Measurements from ENCODE around the gene TMEM272.
A peak's percentile ranks its signal among the peaks of the same experiment; 100 is the strongest.

Gene TMEM272

DNA sequence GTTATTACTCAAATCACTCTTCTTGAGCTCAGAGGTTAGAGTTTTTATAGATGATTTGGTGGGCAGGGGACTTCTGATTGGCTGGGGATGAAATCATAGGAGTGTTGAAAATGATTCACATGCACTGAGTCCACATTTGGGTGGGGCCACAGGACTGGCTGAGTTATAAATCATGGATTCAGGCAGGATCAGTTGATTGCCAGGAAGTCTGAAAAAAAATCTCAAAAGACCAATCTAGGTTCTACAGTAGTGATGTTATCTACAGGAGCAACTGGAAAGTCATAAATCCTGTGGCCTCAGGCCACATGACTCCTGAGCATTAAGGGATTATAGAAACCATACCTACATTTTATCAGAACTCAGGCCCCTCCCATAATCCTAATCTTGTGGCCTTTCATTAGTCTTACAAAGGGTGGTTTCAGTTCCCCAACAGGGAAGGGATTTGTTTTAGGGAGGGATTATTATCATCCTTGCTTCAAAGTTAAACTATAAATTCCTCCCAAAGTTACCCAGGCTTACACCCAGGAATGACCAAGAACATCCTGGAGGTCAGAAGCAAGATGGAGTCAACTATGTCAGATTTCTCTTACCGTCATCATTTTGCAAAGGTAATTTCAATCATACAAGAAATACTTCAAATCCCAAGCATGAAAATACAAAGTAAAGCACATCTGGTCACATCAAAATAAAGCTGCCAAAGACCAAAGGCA is 11.2 kb upstream of the TMEM272 start:
- DNase-seq (ENCODE audit: low read depth in 2 of 3, low spot score in 1 of 3) = no peak

DNA sequence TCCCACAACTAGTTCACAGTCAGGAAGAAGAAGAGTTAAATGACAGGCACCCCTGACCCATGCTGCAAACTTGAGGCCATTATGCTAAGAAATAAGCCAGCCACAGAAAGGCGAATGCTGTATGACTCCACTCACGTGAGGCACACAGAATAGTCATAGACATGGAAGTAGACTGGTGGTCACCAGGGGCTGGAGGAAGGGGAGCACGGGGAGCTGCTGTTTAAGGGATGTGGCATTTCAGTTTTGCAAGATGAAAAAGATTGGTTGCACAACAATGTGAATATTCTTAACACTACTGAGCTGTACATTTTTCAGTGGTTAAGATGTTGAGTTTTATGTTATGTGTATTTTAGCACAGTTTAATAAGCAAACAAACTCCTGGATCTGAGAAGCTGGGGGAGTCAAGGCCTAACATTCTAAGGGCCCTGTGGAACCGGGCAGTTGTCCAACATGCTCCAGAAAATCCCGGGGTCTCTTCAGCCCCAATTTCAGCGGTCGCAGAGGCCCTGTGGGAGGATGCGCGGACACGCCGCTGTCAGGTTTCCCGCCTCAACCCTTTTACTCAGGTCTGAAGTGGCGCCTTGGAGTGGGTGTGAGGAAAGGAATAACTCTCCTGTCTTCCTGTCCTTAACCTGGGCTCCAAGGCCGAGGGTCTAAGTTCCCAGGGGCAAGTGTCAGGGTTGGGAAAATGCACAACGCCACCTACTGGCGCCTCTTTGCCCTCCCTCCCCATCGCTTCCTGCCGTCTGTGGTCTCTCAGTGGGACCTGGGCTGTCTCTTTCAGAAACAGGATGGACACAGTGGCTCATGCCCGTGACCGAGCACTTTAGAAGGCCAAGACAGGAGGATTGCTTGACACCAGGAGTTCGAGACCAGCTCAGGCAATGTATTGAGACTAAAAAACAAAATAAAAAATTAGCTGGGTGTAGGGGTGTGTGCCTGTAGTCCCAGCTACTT is 4.4 kb upstream of the TMEM272 start:
- DNase-seq (ENCODE audit: low read depth in 2 of 3, low spot score in 1 of 3) = peak in 1 of 3 donors; percentile 32

DNA sequence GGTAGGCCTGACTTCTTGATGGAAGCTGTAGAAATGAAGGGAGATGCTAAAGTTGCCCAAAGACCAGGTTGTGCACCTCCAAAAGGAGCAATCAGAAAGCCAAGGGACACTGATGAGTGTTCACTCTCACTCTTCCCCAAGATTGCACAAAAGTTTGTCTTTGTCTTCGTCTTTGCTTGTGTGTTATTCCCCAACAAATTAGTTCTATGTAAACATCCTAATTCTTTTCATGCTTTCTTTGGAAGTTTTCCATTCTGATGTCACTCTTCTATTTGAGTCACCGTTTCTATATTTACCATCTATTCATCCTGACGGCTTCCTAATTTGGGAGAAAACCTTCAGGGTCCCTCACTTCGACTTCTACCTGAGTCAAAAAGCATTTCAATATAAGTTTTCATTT is 3.7 kb upstream of the TMEM272 start:
- DNase-seq (ENCODE audit: low read depth in 2 of 3, low spot score in 1 of 3) = no peak

DNA sequence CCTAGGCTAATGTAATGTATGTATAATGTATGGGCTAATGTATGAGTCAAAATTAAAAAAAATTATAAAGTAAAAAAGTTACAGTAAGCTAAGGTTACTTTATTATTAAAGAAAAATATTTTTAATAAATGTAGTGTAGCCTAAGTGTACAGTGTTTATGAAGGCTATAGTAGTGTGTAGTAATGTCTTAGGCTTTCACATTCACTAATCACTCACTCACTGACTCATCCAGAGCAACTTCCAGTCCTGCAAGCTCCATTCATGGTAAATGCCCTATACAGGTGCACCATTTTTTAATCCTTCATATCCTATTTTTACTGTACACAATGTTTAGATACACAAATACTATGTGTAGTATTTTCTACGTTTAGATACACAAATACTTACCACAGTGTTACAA is 1.8 kb upstream of the TMEM272 start:
- DNase-seq (ENCODE audit: low read depth in 2 of 3, low spot score in 1 of 3) = no peak

DNA sequence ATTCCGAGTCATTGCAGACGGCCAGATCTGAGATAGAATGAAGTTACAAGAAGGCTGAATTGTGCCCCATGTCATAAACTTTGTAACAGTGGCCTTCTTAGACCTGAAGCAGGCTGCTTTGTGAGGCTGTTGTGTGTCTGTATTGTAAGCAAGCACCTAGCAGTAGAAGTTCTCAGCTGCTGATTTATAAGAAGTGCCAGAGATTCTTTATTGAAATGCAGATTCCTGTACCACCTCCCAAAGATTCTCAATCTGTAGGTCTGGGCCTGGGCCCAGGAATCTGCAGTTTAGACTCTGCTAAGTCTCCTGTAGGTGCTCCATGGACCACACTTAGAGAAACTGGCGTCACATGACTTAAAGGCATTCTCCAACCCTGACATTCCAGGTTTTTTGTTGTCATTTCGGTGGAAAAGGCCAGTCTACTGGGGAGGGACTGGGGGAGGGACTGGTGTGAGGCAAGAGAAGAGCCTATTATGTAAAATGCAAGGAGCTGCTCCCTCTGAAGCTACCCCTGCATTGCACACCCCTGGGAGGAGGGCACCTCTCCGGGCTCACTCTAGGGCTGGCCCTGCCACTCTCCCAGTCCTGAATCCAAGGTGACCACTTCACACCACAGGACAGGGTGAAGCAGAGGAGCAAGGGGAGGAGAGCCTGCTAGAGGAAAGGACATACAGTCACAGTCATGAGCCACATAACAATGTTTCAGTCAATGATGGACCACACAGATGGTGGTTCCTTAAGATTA is 769 bp upstream of the TMEM272 start:
- no peak for DNase-seq (ENCODE audit: low read depth in 2 of 3, low spot score in 1 of 3)

DNA sequence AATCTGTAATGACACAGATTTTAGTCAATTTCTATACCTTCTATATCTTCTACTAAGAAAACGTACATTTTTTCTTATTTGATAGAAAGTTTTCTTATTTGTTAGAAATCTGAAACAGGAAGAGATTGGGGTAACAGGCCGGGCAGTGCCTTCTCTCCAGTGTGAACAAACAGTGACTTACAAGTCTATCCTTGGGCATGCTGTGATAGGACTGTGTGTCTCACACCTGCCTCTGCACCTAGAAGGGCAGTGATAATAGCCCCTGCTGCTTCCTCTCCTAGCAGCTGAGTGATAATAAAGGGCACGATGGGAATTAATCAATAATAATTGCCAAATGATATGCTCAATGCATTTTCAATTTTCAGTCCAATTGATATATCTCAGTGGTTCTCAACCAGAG is 1.4 kb downstream of the TMEM272 start:
- DNase-seq (ENCODE audit: low read depth in 2 of 3, low spot score in 1 of 3) = no peak

DNA sequence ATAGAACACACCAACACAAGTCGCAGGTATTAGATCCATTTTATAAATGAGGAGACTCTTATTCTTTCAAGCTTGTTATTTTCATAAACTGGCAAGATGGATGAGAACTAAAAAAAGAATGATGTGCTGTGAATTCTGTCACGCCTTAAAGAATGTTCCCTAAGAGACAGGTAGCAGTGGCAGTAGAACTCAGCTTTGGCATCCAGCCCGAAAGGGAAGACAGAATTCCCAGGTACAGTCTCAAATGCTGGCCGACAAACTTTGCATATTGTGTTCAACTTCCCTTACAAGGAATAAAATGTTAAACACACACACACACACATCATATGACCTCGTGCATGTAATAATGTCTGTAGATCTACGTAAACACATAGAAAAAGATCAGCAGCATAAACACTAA is 3.2 kb downstream of the TMEM272 start:
- DNase-seq (ENCODE audit: low read depth in 2 of 3, low spot score in 1 of 3) = no peak

DNA sequence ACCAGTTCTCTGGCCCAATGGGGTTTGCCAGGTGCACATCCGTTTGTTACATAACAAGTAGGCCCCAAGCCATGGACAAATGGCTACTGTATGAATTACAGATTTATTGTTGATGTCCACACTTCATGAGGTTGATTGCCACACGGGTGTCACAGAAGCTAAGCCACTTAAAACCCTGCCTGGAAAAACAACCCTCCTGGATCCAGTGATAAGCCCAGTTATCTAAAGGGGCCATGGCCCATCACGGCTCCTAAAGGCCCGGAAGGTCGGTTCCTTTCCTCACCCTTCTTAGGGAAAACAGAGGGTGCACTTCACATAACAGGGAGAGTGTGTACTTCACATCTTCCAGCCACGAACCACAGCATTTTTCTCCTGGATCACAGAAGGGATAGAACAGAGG is 4.1 kb downstream of the TMEM272 start:
- DNase-seq (ENCODE audit: low read depth in 2 of 3, low spot score in 1 of 3) = no peak

DNA sequence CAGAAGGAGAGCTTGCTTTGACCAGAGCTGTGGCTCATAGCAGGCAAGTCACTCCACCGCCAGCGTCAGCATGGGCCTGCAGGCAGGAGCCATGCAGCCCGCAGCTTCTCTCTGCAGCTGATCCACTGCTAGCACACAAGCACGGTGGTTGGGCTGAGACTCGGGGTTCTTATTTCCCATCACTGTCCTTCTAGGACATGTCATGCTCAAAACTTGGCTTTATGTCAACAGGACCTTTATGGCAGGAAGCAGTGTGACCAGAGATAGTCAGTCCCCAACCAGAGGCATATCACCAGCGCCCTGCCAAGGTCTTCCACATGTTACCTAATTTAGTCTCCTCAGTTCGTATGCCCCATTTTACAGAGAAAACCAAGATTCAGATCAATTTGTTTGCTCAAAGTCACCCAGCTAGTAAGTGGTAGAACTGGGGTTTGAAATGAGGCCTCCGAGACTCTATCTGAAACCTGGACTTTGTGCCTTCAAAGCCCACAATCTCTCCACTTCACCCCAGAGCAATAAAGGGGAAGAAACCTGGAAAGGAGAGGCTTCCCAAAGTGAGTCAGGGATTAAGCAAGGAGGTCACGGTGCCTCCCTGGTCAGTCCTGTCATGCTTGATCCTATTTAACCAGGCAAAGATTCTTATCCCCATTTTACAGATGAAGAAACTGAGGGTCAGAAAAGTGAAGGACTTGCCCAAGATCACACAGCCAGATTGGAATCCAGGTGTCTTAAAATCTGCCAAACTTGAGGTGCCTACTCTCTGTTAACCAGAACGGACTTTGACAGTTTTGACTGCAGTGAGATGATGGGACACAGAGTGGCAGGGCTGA is 5.1 kb downstream of the TMEM272 start:
- no peak for DNase-seq (ENCODE audit: low read depth in 2 of 3, low spot score in 1 of 3)

DNA sequence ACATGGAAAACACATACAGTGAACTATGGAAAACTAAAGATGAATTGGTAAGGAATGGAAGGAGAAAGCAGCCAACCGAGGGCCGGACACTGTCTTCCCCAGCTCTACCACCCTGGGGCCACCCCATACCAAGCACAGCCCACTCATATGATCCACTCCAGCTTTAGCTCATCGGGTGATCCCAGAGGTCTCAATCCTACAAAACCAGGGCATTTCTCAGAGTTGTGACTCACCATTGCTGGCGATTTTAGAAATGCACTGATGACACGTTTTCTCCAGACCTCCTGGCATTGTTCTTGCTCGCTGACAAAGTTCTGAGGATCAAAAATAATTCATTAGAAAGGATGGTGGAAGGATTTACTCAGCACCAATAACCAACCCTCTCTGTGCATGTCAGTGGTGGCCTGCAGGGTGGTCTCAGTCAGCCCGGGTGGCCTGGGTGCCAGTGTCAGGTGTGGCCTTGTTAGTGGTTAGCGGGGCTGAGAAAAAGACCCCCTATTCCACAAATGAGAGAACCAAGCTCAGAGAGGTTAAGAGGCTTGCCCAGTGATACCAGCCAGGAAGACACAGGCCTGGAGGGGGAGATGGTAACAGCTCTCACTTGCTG is 6.6 kb downstream of the TMEM272 start:
- no peak for DNase-seq (ENCODE audit: low read depth in 2 of 3, low spot score in 1 of 3)

DNA sequence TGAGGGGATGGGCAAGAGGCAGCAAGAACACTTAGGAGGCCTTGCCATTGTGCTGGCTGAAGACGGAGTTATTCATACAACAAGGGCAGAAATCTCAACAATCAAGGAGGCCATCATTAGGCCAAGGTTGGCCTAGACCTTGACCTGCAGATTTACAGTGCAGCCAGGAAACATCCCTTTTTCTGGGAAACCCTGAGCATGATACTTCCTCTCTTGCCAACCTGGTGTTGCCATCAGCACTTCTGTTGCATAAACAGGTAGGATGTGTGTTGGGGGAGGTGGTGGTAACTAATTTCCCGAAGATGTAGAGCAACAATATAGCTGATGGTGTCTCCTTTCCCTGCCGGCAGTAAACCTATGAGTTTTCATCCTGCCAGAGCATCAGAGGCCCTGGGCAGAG is 8.0 kb downstream of the TMEM272 start:
- DNase-seq (ENCODE audit: low read depth in 2 of 3, low spot score in 1 of 3) = no peak

DNA sequence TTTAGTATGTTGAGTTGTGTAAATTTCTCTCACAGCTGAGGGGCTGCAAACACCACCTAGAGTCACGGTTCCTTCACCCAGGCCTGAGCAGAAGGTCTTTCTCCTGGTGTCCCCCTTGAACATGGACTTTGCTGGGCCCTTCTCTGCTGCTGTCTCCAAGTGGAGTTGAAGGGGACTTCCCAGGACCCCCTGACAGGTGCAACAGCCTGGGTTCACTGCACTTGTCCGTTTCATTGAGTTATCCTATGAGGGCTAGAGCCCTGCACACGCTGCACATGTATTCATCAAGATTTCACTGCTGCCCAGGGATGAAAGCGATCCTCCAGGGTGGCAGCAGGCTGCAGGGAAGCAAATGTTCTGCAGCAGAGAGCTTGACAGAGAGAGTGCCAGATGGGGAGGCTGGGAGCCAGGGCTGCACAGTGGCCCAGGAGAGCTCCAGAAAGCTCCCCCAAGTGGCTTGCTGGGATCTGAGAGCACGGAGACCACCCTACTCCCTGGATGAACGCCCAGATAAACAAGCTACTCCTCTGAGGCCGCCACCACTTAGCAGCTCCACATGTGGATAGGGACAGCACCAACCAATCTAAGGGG is 10.3 kb downstream of the TMEM272 start:
- DNase-seq (ENCODE audit: low read depth in 2 of 3, low spot score in 1 of 3) = no peak

DNA sequence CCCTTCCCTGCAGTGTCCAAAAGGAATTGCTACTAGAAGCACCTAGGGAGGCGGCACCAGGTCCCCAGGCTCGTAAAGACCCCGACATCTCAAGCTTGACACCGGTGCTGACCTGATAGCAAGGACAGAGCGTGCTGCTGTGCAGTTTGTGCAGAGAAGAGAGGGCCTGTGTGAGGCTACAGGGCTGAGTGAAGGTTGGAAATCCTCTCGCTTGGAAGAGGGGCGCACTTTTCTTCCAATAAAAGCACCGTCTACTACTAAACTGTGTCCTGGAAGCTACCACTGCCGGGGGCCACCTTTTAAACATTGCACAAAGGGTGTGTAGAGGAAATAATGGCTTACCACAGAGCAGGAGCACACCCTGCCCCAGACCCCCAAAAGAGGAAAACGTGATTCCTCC is 11.0 kb downstream of the TMEM272 start:
- no peak for DNase-seq (ENCODE audit: low read depth in 2 of 3, low spot score in 1 of 3)

DNA sequence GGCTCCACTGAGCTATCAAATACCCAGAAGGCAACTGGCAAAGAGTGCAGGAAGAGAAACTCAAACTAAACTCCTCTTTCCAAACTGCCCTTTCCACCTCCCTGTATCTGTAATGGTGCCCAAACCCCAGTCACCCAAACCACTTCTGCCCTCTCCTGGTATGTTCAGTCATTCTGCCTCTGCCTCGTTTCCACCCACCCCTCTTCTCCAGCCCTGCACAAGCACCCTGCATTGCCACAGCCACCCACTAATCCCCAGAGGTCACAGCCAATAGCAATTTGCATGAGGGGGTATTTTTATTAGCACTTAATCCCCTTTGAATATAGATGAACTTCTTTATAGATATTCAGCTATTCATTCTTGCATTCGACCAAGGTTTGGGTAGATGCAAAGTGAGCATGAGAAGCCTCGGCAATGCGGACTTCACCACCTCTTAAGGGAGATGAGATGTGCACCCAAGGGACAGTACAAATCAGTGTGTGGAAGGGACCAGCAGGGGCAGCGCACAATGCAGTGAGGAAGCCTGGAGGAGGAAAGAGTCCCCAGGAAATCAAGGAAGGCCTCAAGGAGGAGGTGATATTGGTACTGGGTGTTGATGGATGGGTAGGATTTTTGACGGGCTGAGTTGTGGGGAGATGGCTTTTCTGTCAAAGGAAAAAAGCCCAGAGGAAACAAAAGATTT is 12.4 kb downstream of the TMEM272 start:
- peak in 1 of 3 donors; percentile 35 for DNase-seq (ENCODE audit: low read depth in 2 of 3, low spot score in 1 of 3)

DNA sequence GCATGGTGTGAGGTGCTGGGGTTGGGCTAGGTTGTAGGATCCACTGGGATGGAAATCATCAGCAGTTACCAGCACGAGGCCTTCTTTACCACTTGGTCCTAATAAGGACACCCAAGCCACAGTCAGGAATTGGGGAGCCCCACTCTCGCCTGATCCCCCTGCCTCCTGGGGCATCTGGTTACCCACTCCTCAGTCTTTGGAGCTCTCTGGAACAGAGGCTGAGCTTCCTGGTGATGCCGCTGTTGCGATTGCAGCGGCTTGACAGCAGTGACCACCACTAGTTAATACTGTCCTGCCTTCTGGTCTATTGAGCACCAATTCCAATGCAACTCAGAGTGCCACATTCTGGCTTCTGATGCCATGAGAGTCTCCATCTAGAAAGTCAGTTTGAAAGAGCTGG is 13.5 kb downstream of the TMEM272 start:
- DNase-seq (ENCODE audit: low read depth in 2 of 3, low spot score in 1 of 3) = no peak

DNA sequence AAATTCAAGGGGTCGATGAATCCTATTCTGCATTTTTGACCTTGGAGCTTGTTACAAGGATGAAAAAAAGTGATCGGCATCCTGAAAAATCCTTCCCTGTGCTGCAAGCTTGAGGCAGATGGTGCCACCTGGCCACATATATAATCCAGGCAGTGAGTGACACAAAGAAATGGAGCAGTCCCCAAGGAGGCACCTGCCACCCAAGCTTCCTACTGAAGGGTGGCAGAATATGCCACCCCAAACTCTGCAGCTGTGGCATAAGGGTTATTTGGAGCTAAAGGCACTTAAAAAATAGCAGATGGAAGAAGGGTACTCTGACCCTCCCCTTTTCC is 15.4 kb downstream of the TMEM272 start:
- DNase-seq (ENCODE audit: low read depth in 2 of 3, low spot score in 1 of 3) = no peak

DNA sequence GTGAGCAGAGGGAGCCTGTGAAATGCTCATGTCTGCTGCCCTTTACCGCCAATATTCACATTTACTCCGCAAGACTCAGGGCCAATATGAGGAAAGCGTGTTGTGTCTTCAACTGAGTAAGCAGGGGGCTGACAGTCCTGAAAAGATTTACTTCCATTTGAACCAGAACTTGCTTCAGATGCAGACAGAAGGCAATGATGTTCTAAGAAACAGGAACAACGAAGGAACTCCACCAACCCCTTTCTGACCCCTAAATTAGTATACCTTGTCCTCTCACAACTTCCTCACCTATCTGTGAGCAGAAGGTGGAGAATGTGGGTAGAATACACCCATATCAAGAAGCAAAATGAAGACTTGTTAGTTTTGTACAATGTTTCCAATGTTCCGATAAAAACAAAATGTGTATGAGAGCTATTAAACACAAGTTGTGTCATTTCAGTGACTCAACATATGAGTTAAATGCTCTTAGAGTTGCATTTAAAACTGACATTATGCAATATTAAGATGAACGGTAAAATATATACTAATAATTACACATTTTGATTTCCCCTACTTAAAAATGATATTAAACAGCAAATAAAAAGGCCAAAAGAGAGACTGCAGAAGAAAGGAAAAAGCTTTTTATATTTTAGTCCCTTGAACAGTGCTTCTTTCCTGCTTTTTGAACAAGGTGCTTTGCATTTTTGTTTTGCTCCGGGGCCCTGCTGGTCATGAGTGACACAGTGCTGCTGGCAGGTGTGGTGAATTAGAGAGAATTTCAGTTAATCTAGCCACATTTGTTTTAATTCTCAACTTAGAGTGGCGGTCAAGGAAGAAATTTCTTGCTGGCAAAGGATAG is 16.0 kb downstream of the TMEM272 start:
- no peak for DNase-seq (ENCODE audit: low read depth in 2 of 3, low spot score in 1 of 3)

DNA sequence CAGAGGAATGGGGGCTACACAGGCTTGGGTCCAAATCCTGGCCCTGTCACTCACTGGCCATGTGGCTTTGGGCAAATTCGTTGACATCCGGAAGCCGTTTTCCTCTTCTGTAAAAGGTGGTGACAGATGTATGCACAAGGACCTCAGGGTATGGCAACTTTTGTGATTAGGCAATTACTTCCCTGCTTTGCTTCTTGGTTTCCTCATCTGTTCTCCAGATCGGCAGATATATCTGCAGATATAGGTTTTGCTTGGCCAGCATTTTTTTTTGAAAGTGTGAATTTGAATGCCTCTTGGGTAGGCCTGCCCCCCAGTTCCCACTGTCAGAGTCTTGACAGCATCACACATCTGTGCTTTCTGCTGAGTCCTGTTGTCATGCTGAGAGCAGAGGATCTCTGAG is 17.7 kb downstream of the TMEM272 start:
- no peak for DNase-seq (ENCODE audit: low read depth in 2 of 3, low spot score in 1 of 3)

DNA sequence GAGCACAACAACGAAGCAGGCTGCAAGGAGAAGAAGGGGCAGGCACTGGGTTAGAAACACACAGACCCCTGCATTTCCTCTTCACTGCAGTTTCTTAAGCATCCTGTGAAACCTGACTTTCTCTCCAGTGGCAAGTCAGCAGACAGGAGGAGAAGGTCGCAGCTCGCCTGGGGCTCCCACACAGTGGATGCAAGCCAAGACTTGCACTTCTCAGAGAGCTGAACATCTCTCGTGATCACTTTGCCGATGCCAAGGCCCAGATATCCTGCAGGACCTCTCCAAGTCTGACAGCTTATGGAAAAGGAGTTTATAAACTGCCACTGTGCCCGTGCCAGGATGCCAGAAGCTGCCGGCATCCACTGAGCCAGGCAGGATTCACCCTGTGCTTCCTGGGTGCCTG is 18.4 kb downstream of the TMEM272 start:
- DNase-seq (ENCODE audit: low read depth in 2 of 3, low spot score in 1 of 3) = no peak
